NCI-H2029 (cell line): ENCODE results near the gene PAX3.

ENCODE experiments used
- DNase-seq: peaks from one replicate; lab custom pipeline; 2025; lab: John Stamatoyannopoulos, UW

Gene PAX3

DNA sequence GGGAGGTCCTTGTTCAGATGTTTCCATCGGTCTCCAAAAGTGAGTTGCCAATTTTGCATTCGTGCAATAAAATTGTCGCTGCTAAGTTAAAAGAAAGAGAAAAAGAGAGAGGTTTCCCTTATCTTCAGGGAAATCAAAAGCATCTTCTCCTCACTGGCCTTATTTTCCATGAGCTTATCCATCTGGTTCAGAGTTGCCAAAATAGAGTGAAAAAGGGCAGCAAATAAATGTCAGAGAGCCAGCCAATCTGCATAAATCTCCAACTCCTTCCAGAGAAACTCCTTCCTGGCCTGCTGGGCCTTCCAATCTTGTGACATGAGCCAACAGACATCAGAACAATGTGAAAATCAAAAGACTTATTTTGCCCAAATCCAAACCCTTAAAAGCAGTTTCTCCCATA, 28.4 kb downstream of the PAX3 start:
- no peak for DNase-seq

DNA sequence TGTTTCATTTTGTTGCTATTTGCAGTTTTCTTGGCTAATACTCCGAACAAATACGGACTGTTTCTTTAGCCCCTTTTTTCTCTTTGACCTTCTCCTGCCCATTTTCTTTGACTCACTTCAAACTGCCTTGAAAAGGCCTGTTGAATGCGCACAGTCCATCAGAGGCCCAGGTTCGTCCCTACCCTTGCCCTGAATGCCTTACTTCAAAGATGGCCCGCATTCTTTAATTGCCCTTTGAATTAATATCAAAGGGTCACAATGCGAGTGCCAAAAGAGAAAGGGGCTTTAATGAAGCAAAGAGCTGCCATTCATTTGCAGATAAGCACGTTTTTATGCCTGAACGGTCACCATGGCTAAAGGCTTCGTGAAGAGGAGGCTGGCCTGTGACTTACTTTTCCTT, 29.7 kb downstream of the PAX3 start:
- DNase-seq: no peak

DNA sequence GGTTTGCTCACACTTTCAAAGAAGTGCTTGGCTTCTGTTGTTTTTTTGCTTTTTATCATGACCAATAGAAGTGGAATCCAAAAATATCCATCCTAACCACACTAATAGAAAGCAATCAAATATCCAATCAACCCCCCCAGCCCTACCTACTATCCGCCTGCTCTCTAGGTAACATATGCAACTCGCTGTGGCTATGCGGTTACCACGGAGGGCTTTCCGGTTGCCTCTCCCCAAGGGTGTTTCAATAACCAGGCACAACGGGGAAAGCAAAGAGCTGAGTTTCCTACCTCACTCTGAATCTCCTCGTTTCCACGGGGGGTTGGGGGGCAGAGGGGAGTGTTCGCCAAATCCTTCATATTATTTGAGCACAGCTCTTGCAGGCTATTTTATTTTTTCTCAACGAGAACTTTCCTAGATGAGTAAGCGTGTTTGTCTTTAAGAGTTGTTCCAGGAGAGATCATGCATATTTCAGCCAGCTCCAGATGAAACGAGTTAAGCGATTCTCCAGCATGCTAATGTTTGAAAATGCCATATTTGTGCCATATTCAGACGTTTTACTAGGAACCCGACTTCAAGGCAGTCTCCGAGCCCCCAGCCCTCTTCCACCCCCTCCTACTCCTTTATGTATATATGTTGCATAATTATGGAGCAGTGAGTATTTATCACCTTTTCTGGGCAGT, 30.3 kb downstream of the PAX3 start:
- no peak for DNase-seq

DNA sequence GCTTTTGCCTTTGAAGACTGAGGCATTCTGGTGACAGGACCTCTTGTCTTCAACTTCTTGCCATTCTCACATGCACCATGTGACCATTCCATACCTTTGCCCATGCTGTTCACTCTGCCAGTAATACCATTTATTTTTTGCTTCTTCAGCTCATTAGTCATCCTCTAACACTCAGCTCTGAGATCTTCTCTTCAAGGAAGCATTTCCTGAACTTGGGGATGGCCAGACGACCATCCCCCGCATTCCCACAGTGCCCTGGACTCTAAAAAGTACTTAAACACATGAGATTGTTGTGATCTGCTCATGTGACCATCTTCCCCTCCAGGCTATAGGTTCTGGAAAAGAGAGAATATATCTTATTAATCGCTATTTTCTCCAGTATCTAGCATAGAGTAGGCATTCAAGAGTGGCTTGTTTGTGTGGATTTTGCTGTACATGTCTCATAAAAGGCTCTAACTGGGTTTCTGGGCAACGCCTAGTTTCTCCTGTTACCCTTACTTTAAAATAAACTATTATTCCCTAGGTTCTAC, 33.9 kb downstream of the PAX3 start:
- no peak for DNase-seq

DNA sequence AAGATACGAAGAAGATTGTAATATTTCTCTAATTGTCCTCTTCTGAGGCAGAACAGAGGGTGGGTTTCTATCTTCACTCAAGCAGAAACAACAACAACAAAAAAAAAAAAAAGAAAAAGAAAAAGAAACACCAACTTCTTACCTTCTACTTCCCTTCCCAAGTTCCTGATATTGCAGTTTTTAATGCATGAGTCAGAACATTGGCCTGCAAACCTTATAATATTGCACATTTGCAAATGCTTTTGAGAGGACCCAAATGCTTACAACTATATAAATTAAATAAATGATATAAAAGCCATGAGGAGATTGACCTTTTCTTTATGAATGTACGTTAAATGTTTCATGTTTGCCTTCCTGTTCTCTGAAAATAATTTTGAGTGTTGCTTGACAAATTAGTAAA, 37.3 kb downstream of the PAX3 start:
- no peak for DNase-seq

DNA sequence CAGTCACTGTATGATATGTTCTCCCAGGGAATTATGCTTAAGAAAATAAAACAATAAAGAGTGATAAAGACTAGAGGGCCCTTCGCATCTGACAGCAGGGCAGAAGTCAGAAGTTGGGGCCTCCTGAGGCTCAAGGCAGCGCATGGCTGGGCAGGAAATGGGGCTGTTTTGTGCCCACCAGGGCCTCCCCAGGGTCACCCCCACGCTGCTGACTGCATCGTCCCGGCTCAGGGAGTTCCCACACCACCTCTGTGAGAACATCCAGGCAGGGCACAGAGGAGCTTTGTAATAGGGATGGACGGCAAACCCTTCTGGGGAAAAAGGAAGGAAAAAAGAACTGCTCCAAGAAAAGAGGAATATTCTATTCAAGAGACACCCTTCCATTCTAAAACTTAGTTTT, 41.2 kb downstream of the PAX3 start:
- no peak for DNase-seq

DNA sequence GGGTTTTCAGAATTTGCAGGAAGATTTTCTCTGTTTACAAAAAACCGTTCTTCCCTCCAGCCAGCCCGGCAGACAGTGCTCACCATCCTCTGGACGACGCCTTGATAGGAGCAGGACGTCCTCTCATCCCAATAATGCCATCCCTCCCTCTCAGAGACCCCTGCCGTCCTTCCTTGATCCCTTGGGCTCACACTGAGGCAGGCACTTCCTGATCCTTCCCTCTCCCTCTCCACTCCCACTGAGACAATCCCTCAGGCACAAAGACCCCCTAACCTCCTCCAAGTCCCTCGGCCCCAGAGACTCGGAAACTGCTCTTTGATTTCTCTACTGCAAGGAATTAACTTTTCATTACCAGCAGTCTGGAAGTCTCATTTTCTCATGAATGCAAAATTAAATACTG, 42.5 kb downstream of the PAX3 start:
- DNase-seq: no peak

DNA sequence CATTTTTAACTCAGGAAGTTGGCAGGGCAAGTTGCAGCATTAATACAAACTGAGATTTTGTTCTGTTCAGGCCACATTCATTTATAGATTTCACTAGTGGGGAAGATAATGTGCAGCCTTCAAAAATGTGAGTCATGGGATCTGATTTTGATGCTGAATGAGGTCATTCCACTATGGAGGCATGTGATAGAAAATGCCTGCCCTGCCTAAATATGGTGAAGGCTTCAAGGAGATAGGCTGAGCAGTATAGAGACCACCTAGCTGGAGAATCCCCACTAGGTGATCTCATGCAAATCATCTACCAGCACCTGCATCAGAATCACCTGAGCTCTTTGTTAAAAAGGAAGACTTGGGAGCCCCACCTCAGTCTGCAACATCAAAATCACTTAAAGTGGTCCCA, 43.7 kb downstream of the PAX3 start:
- DNase-seq: no peak

DNA sequence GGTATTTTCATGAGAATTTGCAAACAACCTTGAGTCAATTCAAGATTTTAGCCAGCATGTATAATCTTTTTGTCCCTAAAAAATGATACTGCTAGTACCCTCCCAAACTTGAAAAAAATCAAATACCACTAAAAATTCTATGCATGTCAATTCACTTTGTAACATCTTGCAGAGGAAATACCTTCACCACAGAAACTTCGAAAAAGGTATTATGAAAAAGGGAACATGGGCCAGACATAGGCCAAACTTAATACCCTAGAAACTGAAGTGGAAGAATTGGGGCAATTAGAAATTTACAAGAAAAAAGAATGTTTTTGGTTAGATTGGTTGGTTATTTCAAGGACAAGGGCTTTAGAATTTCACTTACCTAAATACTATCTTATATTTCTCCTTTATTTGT, 48.5 kb downstream of the PAX3 start:
- DNase-seq: no peak

DNA sequence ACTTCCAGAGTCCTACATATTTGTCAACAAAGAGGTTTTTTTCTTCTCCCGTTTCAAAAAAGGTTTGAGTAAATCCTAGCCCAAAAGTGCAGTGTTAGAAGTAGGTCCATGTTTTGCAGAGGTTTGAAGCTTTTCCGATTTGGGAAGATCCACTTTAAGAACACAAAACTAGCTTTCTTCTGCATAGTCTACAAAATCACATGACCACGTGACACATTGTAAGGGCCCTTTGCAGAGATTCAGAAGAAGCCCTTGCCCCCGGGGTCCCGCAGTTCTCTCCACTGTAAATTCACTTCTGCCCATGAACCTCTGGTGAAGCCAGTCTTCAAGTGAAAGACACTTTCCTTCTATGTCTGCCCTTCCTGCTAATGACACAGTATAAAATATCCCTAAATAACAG, 49.4 kb downstream of the PAX3 start:
- no peak for DNase-seq

DNA sequence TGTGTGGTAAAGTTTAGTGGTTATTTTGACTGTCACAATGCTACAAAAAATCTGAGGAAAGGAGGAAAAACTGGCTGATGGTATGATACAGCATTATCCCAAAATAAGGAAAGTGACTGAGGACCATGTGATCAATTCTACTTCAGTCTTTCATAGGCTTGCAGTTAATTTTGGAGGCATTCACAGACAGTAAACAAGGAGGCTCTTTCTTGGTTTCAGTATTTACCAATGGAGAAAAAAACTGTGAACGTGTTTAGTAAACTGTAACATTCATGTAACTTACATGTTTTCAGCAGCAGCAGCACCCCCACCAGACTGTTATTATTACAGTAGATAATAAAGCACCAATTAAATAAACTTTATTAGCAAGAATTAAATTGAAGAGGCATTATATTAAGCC, 50.0 kb downstream of the PAX3 start:
- no peak for DNase-seq

DNA sequence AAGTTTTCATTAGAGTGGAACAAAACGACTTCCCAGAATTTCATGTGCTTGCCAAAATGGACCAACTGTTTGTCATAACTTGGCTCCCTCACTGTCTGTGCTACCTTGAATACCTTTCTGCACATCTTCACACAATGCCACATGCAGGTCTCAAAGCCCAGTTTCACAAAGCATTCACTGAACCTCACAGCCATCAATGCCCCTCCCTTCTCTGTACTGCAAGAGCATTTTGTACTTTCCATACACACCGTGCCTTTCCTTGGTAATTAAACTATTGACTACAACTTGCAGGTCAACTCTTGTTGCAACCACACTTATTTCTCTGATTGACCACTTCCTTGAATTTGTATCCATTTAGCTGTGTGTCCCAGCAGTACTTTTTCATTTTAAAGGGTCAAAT, 50.5 kb downstream of the PAX3 start:
- no peak for DNase-seq

DNA sequence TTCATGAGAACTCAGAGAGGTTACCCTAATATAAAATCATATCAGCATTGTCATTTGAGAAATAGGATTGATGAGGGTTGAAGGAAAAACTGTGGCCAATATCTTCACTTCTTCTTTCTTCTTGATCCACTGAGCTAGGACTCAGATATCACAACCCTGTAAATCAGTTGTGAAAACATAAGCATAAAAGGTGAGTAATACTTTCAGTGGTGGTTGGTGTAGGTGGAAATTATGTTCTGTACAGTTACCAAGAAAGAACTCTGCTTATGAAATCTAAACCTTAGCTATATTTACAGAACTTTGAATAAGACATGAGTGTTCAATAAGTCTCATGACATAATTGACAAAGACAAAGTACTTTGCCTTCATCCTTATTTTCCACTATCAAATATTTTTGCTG, 56.3 kb downstream of the PAX3 start:
- no peak for DNase-seq

DNA sequence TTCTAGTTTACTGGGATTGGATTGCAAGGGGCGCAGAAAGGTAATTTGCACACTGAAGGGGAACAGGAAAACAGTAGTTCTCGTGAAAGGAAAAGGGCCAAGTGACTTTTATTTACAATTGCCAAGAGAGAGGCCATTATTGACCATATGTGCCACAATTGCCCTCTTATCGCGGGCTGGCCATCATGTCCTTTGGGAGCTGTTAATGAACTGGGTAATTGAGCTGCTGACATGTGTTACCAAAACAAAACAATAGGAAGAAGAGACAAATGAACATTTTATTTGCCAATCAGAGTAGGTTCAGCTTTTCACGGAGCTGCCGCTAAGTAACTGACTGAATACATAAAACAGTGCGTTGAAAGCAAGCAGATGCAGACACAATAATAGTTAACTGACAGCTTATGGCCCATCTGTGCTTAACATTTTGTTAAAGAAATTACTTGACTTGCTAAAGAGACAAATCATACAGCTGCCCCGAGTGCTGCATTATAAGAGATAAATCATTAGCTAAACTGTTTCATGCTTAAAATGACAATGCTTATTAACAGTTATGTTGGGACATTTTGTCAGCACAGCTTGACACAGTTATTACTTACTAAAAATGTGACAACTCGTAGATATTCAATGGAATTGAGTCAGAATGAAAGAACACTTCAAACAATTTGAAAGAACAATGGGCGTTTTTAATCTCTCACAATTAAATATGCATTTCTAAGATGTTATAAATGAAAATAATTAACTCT, 57.5 kb downstream of the PAX3 start:
- peak; percentile 38 for DNase-seq

DNA sequence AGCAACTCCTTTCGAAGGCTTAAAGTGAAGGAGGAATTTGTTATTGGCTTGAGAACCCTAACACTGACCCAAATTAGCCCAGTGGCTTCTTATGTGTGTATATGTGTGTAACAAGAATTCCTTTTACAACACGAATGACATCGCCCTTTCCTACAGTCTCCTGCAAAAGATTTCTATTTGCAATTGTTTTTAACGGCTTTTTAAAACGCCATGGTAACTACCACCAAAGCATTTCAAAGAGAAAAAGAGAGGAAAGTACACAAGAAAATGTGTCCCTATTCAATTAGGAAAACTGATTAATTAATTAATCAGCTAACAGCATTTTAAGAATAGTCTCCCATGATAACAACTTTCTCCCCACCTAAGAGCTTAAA, 58.1 kb downstream of the PAX3 start:
- DNase-seq: no peak

DNA sequence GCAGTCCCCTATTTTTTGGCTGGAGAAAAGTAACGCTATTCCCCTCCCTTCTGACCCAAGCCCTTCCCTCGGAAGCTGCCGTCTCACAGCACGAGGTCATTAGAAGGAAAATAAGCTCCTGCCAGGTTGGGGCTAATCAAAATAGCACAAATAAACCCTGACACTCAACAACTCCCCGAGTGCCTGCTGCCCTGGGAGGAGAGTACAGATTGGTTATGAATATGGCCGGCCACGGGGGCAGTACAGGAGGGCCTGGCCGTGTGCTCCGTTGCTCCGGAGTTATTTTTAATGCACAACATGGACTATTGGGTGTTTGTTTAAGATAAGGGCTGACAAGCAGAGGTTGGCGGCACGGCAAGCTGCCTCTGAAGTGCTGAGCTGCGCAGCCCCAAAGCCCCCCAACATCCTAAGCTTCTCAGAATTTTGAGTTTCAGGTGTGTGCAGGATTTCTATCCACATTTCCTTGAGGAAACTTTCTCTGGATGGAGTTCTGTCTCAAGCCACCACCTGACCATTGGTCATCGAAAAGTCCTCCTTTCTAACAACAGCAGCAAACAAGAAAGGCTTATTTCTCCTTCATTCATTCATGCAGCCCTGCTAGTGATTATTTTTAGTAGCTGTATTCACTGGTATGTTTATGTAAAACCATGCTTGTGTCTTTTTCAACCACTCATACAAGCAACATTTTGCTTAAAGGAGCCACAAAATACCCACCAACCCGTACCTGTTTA, 58.7 kb downstream of the PAX3 start:
- no peak for DNase-seq

DNA sequence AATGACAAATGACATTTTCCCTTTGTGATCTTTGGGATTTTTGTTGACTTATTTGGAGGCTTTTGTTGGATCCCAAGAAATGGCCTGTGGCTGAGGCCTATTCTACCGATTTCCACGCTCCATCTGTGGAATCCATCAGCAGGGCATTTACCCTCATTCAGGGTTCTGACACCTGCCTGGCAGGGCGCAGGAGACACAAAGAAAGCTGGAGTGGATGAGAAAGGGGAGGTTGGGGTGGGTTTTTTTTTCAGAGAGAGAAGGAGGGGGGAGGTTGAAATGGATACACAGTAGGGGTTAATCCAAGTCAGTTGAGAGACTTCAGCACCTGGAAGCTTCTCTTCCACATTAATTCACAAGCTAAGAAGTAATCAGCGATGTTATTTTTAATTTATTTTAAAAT, 59.7 kb downstream of the PAX3 start:
- no peak for DNase-seq

DNA sequence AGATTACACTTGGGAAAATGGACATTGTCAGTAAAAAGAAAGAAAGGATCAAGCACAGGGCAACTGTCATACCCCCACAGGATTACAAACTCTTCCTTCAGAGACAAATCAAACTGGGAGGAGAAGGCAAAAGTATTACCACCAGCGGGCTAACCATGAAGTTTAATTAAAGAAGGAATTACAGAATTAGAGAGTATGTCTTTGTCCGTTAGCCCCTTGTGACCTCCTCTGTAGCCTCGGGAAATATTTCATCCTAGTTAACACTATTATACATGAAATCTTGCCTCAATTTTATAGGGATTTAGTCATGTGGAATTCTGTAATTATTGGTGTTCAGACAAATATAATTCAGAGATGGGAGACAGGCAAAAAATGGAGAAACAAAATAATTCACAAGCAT, 60.7 kb downstream of the PAX3 start:
- no peak for DNase-seq

DNA sequence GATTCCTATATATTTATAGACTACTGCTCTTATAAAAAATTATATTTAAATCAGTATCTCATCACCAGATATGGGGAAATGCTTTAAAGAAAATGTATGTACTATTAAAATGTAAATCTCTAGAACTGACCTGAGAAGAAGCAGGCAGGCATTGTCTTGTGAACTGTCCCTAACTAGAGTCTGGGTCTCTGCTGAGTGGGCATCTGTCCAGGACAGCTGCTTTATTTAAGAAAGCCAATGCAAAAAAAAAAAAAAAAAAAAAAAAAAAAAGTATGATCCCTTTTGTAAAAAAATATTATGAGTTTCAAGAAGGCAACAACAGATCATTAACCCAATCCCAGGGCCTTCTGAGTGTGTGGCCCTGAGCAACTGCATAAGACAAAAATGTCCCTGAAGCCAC, 66.0 kb downstream of the PAX3 start:
- DNase-seq: no peak

DNA sequence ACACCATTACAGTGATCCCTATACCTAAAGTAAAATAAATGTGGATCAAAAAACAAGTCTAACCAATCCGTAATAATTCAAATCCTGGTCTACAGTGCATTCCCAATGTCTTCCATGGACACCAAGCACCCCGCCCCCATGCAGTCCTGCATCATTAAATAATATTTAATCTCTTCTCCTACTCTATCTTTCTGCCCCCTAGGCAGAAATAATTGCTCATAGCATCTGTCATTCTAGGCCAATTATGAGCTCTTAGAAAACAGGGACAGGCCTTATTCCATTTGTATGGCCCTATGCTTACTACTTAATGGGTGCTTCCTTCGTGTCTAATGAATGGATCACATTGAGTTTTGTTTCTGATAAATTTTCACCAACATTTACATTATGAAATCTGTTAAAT, 66.4 kb downstream of the PAX3 start:
- no peak for DNase-seq

DNA sequence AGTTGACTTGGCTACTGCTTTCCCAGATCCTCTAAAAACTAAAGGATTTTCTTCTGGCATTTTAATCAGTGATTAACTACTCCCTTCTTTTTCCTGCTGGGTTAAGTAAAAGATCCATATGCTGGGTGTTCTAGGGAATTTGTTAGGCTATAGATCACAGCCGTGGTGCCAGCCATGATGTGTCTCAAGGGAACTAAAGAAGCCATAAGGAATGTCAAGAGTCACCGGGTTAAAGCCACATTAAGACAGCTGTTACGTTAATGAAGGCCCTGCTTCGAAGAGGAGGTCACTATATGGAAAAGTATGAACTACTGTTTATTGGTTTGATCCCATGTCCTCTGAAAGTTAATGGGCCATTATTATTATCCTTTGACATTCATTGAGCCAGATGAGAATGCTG, 70.7 kb downstream of the PAX3 start:
- no peak for DNase-seq

DNA sequence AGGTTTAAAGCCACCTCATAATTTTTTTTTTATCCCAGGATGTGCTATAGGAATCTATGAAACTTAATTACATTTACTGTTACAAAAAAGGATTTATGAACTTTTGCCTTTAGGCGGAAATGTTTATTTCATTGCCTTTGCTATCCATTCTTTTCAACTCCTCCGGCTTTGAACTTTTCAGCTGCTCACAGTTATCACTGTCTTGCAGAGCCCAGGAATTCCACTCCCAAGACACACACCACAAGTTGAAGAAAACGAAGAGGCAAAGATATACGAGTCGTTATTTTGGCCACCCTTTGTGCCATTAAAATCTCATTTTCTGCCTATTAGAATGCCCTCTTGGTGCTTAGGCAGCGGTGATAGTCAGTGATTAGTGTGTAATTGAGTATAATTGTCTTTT, 80.0 kb downstream of the PAX3 start:
- no peak for DNase-seq

DNA sequence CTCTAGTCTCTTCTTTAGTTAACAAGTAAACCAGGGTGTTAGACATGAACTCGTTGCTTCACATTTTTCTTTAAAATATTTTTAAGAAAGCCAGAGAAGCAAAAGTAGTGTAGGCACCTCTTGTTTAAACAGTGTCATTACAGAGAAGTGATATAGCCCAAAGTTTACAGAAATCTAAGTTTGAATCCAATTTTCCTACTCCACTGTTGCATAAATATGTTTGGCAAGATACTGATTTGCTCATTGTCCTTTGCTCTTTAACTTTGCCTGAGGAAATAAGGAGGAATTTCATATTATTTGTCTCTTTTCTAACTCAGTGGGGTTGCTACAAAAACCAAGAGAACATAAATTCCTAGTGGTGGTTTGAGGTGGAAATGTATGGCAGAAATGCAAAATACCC, 81.1 kb downstream of the PAX3 start:
- no peak for DNase-seq
